Upper lobe of left lung (tissue), 4 donors: ENCODE data around the gene HK1.

Experiments
- CTCF ChIP-seq, 6 experiments: fragments of 450-650 bp in 4 of 6; fragments of 200-600 bp in 2 of 6; sonication (generic) in 2 of 6; IDR thresholded peaks; one replicate each; pipeline ENCODE4 v1.5.1; 2016 to 2019; ENCODE audit warnings: antibody characterized with exemption in 6 of 6
- EP300 ChIP-seq, 4 donors: sonication (generic); formaldehyde crosslinking; IDR thresholded peaks; one replicate each; pipeline ENCODE4 v1.5.1; 2017; ENCODE audit warnings: antibody characterized with exemption in 4 of 4, control low read depth in 2 of 4
- POLR2A ChIP-seq, 4 donors: fragments of 450-650 bp; IDR thresholded peaks; one replicate each; pipeline ENCODE4 v1.5.1; 2016 to 2017; ENCODE audit warnings: antibody characterized with exemption in 4 of 4, mild to moderate bottlenecking in 2 of 4
- POLR2AphosphoS5 ChIP-seq, 2 donors: sonication (generic); formaldehyde crosslinking; IDR thresholded peaks; one replicate each; pipeline ENCODE4 v1.5.1; 2017; ENCODE audit warnings: antibody characterized with exemption in 2 of 2

GRCh38 chr10:69268761-69269416, 9.4 kb upstream of the HK1 start:
- TF ChIP-seq POLR2AphosphoS5 (IDR thresholded peaks at IDR 0.05) (no peak), CTCF (IDR thresholded peaks at IDR 0.05) (no peak), EP300 (IDR thresholded peaks at IDR 0.05) (no peak), POLR2A (IDR thresholded peaks at IDR 0.05) (no peak)
